HepG2 (cell line): Measurements from ENCODE around the gene DDOST. TPM values are rescaled to one million over a fixed set of nuclear protein-coding genes. Genes with fewer than 3 reads are reported as not detected.
A peak's percentile ranks its signal among the peaks of the same experiment; 100 is the strongest.

Experiments used
- BRCA1 ChIP-seq: sonication (generic); formaldehyde crosslinking; IDR thresholded peaks from 2 replicates; pipeline ENCODE4 v1.4.0; 2020; ENCODE audit warnings: missing genetic modification reagents
- KLF12 ChIP-seq: sonication (generic); formaldehyde crosslinking; IDR thresholded peaks from 2 replicates; pipeline ENCODE4 v1.4.0; 2020; ENCODE audit warnings: missing genetic modification reagents, borderline replicate concordance
- KLF6 ChIP-seq: IDR thresholded peaks from 2 replicates; pipeline ENCODE4 v1.8.0; 2016; ENCODE audit warnings: missing biosample characterization, missing genetic modification reagents
- KMT2B ChIP-seq: IDR thresholded peaks from 2 replicates; pipeline ENCODE4 v1.6.1; 2016; ENCODE audit warnings: missing genetic modification reagents, missing compliant biosample characterization
- MIXL1 ChIP-seq: IDR thresholded peaks from 2 replicates; pipeline ENCODE4 v1.6.1; 2016
- MTF2 ChIP-seq: sonication (generic); formaldehyde crosslinking; IDR thresholded peaks from 2 replicates; pipeline ENCODE4 v1.5.0; 2020; ENCODE audit warnings: missing genetic modification reagents, borderline replicate concordance
- NCOA2 ChIP-seq: sonication (generic); formaldehyde crosslinking; IDR thresholded peaks from 2 replicates; pipeline ENCODE4 v1.8.0; 2022; ENCODE audit warnings: inconsistent platforms
- NR1H2 ChIP-seq: sonication (generic); formaldehyde crosslinking; IDR thresholded peaks from 2 replicates; pipeline ENCODE4 v1.8.1; 2022; ENCODE audit warnings: low read depth, missing genetic modification reagents, borderline replicate concordance
- PHF21A ChIP-seq: sonication (generic); formaldehyde crosslinking; IDR thresholded peaks from 2 replicates; pipeline ENCODE4 v1.5.0; 2020; ENCODE audit warnings: mild to moderate bottlenecking, missing genetic modification reagents
- SMYD3 ChIP-seq: sonication (generic); formaldehyde crosslinking; IDR thresholded peaks from 2 replicates; pipeline ENCODE4 v1.8.1; 2023; ENCODE audit warnings: mild to moderate bottlenecking, missing genetic modification reagents
- SOX5 ChIP-seq: IDR thresholded peaks from 2 replicates; pipeline ENCODE4 v1.6.1; 2016; ENCODE audit warnings: borderline replicate concordance
- THAP7 ChIP-seq: sonication (generic); formaldehyde crosslinking; IDR thresholded peaks from 2 replicates; pipeline ENCODE4 v1.8.1; 2023; ENCODE audit warnings: mild to moderate bottlenecking, missing genetic modification reagents
- THAP8 ChIP-seq: sonication (generic); formaldehyde crosslinking; IDR thresholded peaks from 2 replicates; pipeline ENCODE4 v1.5.1; 2020; ENCODE audit warnings: missing genetic modification reagents, mild to moderate bottlenecking, borderline replicate concordance
- ZBTB1 ChIP-seq: sonication (generic); formaldehyde crosslinking; IDR thresholded peaks from 2 replicates; pipeline ENCODE4 v1.4.0; 2020; ENCODE audit warnings: missing genetic modification reagents, borderline replicate concordance
- ZBTB2 ChIP-seq: sonication (generic); formaldehyde crosslinking; IDR thresholded peaks from 2 replicates; pipeline ENCODE4 v1.8.0; 2022; ENCODE audit warnings: low read depth, missing genetic modification reagents
- ZBTB39 ChIP-seq: sonication (generic); formaldehyde crosslinking; IDR thresholded peaks from 2 replicates; pipeline ENCODE4 v1.5.0; 2020; ENCODE audit warnings: missing genetic modification reagents
- ZMAT3 ChIP-seq: sonication (generic); formaldehyde crosslinking; conservative IDR thresholded peaks from 2 replicates; pipeline ENCODE4 v1.7.0; 2021; ENCODE audit warnings: missing genetic modification reagents
- ZMYM3 ChIP-seq: sonication (generic); formaldehyde crosslinking; IDR thresholded peaks from 2 replicates; pipeline ENCODE4 v1.5.1; 2020; ENCODE audit warnings: mild to moderate bottlenecking, missing genetic modification reagents
- ZNF10 ChIP-seq: sonication (generic); formaldehyde crosslinking; IDR thresholded peaks from 2 replicates; pipeline ENCODE4 v1.4.0; 2020; ENCODE audit warnings: mild to moderate bottlenecking, low read depth, missing genetic modification reagents, borderline replicate concordance
- ZNF138 ChIP-seq: sonication (generic); formaldehyde crosslinking; IDR thresholded peaks from 2 replicates; pipeline ENCODE4 v1.5.0; 2020; ENCODE audit warnings: mild to moderate bottlenecking, low read depth, missing genetic modification reagents
- ZNF232 ChIP-seq: sonication (generic); formaldehyde crosslinking; IDR thresholded peaks from 2 replicates; pipeline ENCODE4 v1.4.0; 2020; ENCODE audit warnings: missing genetic modification reagents, borderline replicate concordance
- ZNF564 ChIP-seq: sonication (generic); formaldehyde crosslinking; IDR thresholded peaks from 2 replicates; pipeline ENCODE4 v1.8.1; 2023; ENCODE audit warnings: mild to moderate bottlenecking, missing genetic modification reagents
- ZNF569 ChIP-seq: sonication (generic); formaldehyde crosslinking; IDR thresholded peaks from 2 replicates; pipeline ENCODE4 v1.5.0; 2020; ENCODE audit warnings: mild to moderate bottlenecking, missing genetic modification reagents, moderate library complexity, borderline replicate concordance
- ZNF629 ChIP-seq: sonication (generic); formaldehyde crosslinking; conservative IDR thresholded peaks from 2 replicates; pipeline ENCODE4 v1.5.0; 2020; ENCODE audit warnings: missing genetic modification reagents
- ZSCAN30 ChIP-seq: sonication (generic); formaldehyde crosslinking; IDR thresholded peaks from 2 replicates; pipeline ENCODE4 v1.5.0; 2020; ENCODE audit warnings: mild to moderate bottlenecking, missing genetic modification reagents
- polyA plus RNA-seq, 8 experiments: library from polyadenylated mRNA; depleted of rRNA in 3 of 8; stranded (reverse) in 7 of 8; unstranded in 1 of 8; fragments of >200 nt; fragmentation: Illumina TruSeq in 4 of 8; extraction: Trizol in 4 of 8; gene quantifications; 2 replicates each; pipeline versions ENCODE4 v1.2.1 to v1.2.3, GENCODE V29; 2011 to 2016; ENCODE audit warnings: low read depth in 4 of 8, missing spikeins in 1 of 8, mixed read lengths in 1 of 8; ENCODE audit not compliant: insufficient read depth in 1 of 8
- total RNA-seq, 5 experiments: library from RNA; depleted of rRNA; stranded (reverse); fragments of >200 nt; fragmentation: Illumina TruSeq; extraction: Trizol; gene quantifications; 2 replicates each; pipeline ENCODE4 v1.2.3, GENCODE V29; 2016; ENCODE audit warnings: low read depth in 1 of 5

The DDOST gene
- total and polyA plus RNA-seq, 2 of the 13 experiments (the other 11 are each of a cell fraction or from before 2014, with no cell fraction given), result 335 to 494 TPM

- TF ChIP-seq KLF6, result peak; percentile 79; the same call in 1 of the 2 replicates
- 0 out of 2 replicates have a peak, but pooled peaks have one; percentile 64 for TF ChIP-seq ZMAT3 (CRISPR knock-in tag)
- TF ChIP-seq ZNF629 (CRISPR knock-in tag), result peak; percentile 48; the same call in 1 of the 2 replicates
- peak; percentile 54; the same call in 1 of the 2 replicates for TF ChIP-seq ZBTB2 (CRISPR knock-in tag)
- no peak for TF ChIP-seq ZBTB1
- TF ChIP-seq PHF21A (CRISPR knock-in tag), result peak; percentile 54; the same call in 1 of the 2 replicates
- TF ChIP-seq MTF2 (CRISPR knock-in tag), result no peak
- no peak; the same call in 1 of the 2 replicates for TF ChIP-seq KLF12 (CRISPR knock-in tag)
- TF ChIP-seq NCOA2 (CRISPR knock-in tag), result peak; percentile 33; the same call in 1 of the 2 replicates
- no peak for TF ChIP-seq NR1H2 (CRISPR knock-in tag)
- TF ChIP-seq ZNF564 (CRISPR knock-in tag), result no peak
- TF ChIP-seq ZNF10 (CRISPR knock-in tag), result no peak
- TF ChIP-seq BRCA1 (CRISPR knock-in tag), result no peak
- TF ChIP-seq MIXL1 (CRISPR knock-in tag), result no peak
- TF ChIP-seq THAP8, result no peak
- 0 out of 2 replicates have a peak, but pooled peaks have one; percentile 85 for TF ChIP-seq ZNF138
- peak; percentile 37; the same call in 1 of the 2 replicates for TF ChIP-seq KMT2B
- no peak for TF ChIP-seq SMYD3
- no peak for TF ChIP-seq ZNF232
- TF ChIP-seq ZSCAN30 (CRISPR knock-in tag), result no peak
- TF ChIP-seq SOX5 (CRISPR knock-in tag), result peak; percentile 63
- TF ChIP-seq ZNF569 (CRISPR knock-in tag), result no peak
- no peak for TF ChIP-seq THAP7 (CRISPR knock-in tag)
- no peak for TF ChIP-seq ZBTB39 (CRISPR knock-in tag)
- TF ChIP-seq ZMYM3 (CRISPR knock-in tag), result peak; percentile 19; the same call in 1 of the 2 replicates
These were observed 27.7 kb downstream of the DDOST start, which contains the start of gene PINK1 (continued) for GRCh38 chr1:20633190-20634064.
